ENCODE data around the gene PRSS36.
"Not testable (repeated sequence)": the region's sequence is repeated elsewhere in the genome, so short reads cannot be mapped to it uniquely, and the experiment has no call there.

PRSS36 gene

GRCh38 chr16:31144418-31144817, 5.4 kb downstream of the PRSS36 start:
- DNase-seq (ENCODE audit: low read depth, low spot score); H3K4me3 ChIP-seq (ENCODE audit: low read length): not testable (repeated sequence)

- no peak overlapping the region for H3K4me3 ChIP-seq (ENCODE audit: low read length)
- DNase-seq (ENCODE audit: low read depth, low spot score): no peak
Observed at GRCh38 chr16:31143694-31144148, 6.1 kb downstream of the PRSS36 start.

DNA sequence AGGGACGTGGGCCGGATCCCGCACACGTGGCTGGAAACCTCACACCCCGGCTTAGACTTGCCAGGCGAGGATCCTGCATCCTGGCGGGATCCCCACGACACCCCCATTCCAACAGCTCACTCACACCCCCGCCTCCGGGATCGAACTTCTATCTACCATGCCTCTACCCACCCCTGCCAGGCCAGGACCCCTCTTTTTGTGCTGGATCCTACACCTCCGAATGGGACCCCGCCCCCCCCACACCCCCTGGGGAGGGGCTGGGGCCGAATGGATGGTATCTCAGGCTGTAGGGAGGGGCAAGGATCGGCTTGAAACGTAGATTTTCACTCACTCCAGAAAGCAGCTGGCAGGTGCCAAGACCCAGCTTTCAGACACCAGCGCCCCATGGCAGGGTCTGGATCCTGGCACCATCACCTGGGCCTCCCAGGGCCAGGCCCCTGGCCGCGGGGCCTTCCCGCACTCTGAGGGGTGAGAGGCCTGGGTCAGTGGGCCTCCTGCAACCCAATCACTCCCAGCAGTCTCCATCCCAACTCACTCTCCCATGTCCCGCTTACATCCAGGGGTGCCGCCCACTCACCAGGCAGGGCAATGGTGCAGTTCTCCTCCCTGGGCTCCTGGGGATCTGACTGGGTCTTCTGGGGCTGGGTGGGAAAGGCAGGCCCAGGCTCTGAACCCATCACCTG, 6.7 kb downstream of the PRSS36 start:
- H3K4me3 ChIP-seq (ENCODE audit: low read length): peak overlapping the region; percentile 33
- DNase-seq (ENCODE audit: low read depth, low spot score): no peak

- H3K4me3 ChIP-seq (ENCODE audit: low read length): peak overlapping the region; percentile 33
- DNase-seq (ENCODE audit: low read depth, low spot score): peak; percentile 96
Observed at GRCh38 chr16:31142109-31143010, 7.5 kb downstream of the PRSS36 start.

DNA sequence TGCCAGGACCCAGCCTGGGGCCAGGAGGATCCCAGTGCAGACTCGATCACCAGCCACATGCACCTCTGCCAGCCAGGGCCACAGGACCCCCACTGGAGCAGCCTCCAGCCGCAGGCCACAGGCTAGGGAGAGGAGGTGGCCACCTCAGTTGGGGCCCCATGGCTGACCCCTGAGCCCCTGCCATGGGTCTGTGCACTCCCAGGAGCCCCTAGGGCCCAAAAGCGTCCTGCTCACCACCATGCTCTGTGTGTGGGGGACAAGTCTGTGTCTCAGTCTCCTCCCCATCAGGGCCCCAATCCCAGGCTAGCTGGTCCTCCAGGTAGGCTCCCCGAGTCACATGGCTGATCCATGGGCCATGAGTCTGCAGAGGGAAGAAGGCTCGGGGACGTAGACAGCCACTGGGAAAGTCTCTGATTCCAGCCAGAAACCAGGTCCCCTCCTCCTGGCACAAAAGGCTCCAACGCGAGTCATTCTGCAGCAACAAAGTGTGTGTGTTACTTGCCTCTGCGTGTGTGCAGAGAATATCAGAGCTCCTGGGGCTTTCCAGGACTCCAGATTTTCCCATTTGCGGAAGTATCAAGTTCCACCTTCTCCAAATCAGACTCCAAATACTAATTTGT, 8.3 kb downstream of the PRSS36 start:
- peak overlapping the region; percentile 23 for H3K4me3 ChIP-seq (ENCODE audit: low read length)
- DNase-seq (ENCODE audit: low read depth, low spot score): no peak

GRCh38 chr16:31141071-31141469, 8.8 kb downstream of the PRSS36 start:
- not testable (repeated sequence) for H3K4me3 ChIP-seq (ENCODE audit: low read length); DNase-seq (ENCODE audit: low read depth, low spot score)

GRCh38 chr16:31138621-31139578, 11.0 kb downstream of the PRSS36 start:
- no peak overlapping the region for H3K4me3 ChIP-seq (ENCODE audit: low read length)
- DNase-seq (ENCODE audit: low read depth, low spot score): no peak

GRCh38 chr16:31136822-31137499, 12.9 kb downstream of the PRSS36 start:
- DNase-seq (ENCODE audit: low read depth, low spot score); H3K4me3 ChIP-seq (ENCODE audit: low read length): not testable (repeated sequence)

GRCh38 chr16:31136287-31136662, 13.6 kb downstream of the PRSS36 start:
- no peak for DNase-seq (ENCODE audit: low read depth, low spot score)
- H3K4me3 ChIP-seq (ENCODE audit: low read length): no peak overlapping the region

DNA sequence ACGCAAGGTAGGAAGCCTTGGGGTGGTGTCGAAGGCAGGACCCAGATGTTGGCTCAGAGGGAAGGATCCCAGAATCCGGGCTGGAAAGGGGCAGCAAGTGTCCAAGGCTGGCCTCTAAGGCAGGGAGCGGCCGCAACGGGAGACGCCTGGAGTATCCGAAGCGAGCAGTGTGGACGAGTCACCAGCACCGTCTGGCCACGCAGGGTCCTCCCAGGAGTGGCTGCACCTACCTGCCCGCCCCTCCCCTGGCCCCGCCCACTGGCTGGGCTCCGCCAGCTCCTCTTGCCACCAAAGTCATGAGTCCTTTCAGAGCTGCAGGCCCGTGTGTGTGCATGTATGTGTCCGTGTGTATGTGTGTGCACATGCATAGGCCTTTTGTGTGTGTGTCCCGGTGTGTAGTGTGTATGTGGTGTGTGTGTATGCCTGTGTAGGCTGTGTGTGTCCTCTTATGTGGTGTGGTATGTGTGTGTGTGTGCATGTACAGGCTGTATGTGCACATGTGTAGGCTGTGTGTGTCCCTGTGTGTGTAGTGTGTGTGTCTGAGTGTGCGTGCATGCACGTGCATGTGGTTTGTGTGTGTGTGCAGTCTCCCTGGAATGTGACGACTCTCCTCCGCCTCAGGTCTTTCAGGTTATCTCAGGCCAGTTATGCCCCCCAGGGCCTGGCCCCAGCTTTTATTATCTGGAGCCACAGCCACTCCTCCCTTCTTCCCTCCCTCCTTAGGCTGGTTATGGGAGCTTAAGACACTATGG, 14.2 kb downstream of the PRSS36 start, which contains the start of gene PRSS8:
PRSS8 (minus strand) TSS at position 193 of the 752 bp plus-strand sequence. CDS start 229 bp downstream, outside the sequence.
- DNase-seq (ENCODE audit: low read depth, low spot score): no peak

GRCh38 chr16:31134625-31135534, 15.0 kb downstream of the PRSS36 start:
- no peak for DNase-seq (ENCODE audit: low read depth, low spot score)
- no peak overlapping the region for H3K4me3 ChIP-seq (ENCODE audit: low read length)

More for the DNA sequence above, 14.2 kb downstream of the PRSS36 start, which contains the start of gene PRSS8:
- H3K4me3 ChIP-seq (ENCODE audit: low read length): no peak within 1 kb of the TSS

DNA sequence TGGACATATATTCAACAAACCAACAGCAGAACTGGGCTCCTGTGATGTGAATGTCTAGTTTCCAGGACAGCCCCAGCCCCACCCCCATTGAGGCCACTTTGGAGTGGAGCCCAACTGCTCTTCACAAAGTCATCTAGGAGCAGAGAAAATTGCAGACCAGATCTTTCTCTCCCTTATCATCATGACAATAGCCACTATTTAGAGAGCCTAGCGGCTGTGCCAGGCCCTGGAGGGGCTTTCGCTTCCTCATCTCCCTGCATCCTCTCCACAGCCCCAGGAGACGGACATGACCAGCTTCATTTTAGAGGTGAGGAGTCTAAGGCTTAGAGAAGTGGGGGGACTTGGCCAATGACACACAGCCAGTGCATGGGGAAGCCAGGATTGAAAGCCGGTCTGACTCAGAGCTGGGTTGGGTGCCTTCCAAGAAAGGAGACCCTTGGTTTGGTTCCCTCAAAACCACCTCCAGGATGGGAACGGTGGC, 15.7 kb downstream of the PRSS36 start:
- DNase-seq (ENCODE audit: low read depth, low spot score): no peak
- H3K4me3 ChIP-seq (ENCODE audit: low read length): no peak overlapping the region

DNA sequence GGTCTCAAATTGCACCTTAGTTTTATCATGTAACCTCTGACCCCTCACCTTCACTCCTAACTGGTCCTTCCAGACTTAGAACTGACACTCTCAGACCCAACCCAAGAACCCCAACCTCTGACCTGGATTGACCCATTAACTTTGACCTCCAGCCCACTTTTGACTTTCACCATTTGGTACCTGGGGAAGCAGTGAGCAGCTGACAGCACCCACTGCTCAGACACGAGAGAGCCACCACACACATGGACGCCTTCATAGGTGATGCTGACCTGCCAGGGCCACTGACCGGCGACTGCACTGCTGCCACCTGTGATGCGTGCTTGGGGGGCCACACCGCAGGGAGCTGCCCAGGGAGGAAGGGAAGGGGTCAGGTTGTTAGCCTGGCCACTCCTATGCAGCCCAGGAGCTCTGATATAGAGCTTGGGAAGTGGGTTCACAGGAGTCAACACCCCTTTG, 16.8 kb downstream of the PRSS36 start:
- H3K4me3 ChIP-seq (ENCODE audit: low read length): no peak overlapping the region
- DNase-seq (ENCODE audit: low read depth, low spot score): no peak

DNA sequence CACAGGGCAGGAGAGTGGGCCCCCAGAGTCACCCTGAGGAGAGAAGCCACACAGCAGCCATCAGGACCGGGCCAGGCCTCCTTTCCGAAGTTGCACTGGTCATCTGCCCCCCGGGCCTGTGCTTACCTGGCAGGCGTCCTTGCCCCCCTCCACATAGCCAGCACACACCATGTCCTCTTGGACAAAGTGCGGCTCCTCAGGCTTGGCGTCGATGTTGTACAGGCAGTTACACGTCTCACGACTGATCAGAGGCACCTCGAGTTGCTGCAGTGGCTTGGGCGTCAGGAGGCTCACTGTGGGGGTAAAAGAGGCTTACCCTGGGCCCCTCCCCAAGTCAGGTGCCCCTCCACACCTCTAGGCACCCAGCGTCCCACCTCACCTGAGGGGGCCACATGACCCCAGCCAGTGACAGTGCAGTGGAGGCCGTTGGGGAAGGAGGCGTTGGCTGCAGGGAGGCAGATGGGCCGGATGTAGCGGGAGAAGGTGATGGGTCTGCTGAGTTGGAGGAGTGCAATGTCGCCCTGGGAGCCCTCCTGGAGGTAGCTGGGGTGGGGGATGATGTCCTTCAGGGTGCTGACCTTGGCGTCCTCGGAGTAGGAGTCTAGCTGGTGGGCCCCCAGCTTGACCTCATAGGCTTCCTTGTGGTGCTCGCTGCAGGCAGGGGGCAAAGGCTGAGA, 17.4 kb downstream of the PRSS36 start:
- no peak for DNase-seq (ENCODE audit: low read depth, low spot score)
- H3K4me3 ChIP-seq (ENCODE audit: low read length): no peak overlapping the region

DNA sequence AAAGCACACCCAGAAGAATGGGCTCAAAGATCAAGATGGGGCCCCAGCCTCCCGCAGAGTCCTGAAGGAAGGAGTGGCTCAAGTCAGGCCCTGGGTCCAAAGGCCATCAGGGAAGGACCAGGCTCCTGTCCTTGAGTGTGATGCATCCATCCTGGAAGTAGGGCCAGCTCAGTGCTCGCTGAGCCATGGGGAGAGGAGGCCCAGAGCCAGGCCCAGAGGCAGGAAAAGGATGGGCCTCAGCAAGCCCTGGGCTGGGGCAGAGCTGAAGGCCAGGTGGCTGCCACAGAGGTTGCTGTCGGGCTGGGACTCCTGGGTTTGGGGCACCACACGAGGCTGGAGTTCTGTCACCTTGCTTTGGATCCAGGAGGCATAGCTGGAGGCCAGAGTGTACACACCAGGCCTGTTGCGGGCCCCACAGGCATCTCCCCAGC, 18.0 kb downstream of the PRSS36 start:
- DNase-seq (ENCODE audit: low read depth, low spot score): no peak
- no peak overlapping the region for H3K4me3 ChIP-seq (ENCODE audit: low read length)

DNA sequence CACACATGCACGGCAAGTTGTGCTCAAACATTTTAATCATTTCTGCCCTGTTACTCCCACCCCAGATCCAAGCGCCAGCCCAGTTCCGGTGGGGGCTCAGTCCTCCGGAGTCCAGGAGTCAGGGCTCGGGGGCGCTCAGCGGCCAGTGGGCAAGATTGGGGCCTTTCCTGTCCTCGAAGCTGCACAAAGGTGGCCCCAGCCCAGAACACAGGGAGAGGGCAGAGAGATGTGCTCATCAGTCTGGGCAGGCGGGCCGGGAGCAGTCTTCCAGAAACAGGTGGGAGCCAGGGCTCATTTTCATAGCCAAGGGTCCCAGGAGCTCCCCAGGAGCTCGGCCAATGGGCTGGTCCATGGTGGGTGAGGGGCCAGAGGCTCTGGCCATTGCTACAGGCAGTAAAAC, 18.4 kb downstream of the PRSS36 start:
- DNase-seq (ENCODE audit: low read depth, low spot score): no peak
- no peak overlapping the region for H3K4me3 ChIP-seq (ENCODE audit: low read length)

Data from Jurkat, Clone E6-1 (cell line).